C4-2B (cell line): Measurements from ENCODE around the gene ADAMTS3.

ENCODE experiments used
- ZFX ChIP-seq: fragments of 450-650 bp; IDR thresholded peaks from 2 replicates; pipeline ENCODE4 v1.6.1; 2017
- TF ChIP-seq, protein P1 (sequence below): fragments of 450-650 bp; conservative IDR thresholded peaks from 2 replicates; pipeline ENCODE4 v1.5.1; 2017; ENCODE audit warnings: mild to moderate bottlenecking

DNA sequence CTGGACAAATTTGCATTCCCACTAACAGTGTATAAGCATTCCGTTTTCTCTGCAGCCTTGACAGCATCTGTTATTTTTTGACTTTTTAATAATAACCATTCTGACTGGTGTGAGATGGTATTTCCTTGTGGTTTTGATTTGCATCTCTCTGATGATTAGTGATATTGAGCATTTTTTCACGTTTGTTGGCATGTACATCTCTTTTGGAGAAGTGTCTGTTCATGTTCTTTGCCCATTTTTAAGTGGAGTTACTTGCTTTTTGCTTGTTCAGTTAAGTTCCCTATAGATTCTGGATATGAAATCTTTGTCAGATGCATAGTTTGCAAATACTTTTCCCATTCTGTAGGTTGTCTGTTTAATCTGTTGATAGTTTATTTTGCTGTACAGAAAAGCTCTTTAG lies 68.8 kb downstream of the ADAMTS3 start:
- TF ChIP-seq, protein P1, sequence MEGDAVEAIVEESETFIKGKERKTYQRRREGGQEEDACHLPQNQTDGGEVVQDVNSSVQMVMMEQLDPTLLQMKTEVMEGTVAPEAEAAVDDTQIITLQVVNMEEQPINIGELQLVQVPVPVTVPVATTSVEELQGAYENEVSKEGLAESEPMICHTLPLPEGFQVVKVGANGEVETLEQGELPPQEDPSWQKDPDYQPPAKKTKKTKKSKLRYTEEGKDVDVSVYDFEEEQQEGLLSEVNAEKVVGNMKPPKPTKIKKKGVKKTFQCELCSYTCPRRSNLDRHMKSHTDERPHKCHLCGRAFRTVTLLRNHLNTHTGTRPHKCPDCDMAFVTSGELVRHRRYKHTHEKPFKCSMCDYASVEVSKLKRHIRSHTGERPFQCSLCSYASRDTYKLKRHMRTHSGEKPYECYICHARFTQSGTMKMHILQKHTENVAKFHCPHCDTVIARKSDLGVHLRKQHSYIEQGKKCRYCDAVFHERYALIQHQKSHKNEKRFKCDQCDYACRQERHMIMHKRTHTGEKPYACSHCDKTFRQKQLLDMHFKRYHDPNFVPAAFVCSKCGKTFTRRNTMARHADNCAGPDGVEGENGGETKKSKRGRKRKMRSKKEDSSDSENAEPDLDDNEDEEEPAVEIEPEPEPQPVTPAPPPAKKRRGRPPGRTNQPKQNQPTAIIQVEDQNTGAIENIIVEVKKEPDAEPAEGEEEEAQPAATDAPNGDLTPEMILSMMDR = no peak
- TF ChIP-seq ZFX = no peak
